Muscle layer of colon (tissue), 2 donors: ENCODE measurements around the gene SCRT2.

ENCODE experiments used
- H3K27ac ChIP-seq: one replicate; pipeline ENCODE4 v1.7.0; 2013; ENCODE audit warnings: low read depth, mild to moderate bottlenecking, low read length, moderate library complexity
- H3K27me3 ChIP-seq, 2 donors: one replicate each; pipeline ENCODE4 v1.7.0; 2013; ENCODE audit warnings: low read length in 2 of 2, mild to moderate bottlenecking in 2 of 2; ENCODE audit not compliant: insufficient read depth in 2 of 2, control insufficient read depth in 1 of 2
- H3K36me3 ChIP-seq: one replicate; pipeline ENCODE4 v1.7.0; 2013; ENCODE audit warnings: mild to moderate bottlenecking, low read length; ENCODE audit not compliant: insufficient read depth
- H3K4me1 ChIP-seq: one replicate; pipeline ENCODE4 v1.7.0; 2013; ENCODE audit warnings: mild to moderate bottlenecking, low read length; ENCODE audit not compliant: insufficient read depth
- H3K4me3 ChIP-seq, 2 donors: one replicate each; pipeline ENCODE4 v1.7.0; 2013; ENCODE audit warnings: low read length in 2 of 2, low read depth in 1 of 2, mild to moderate bottlenecking in 1 of 2, moderate library complexity in 1 of 2
- H3K9ac ChIP-seq: one replicate; pipeline ENCODE4 v1.7.0; 2013; ENCODE audit warnings: low read length
- H3K9me3 ChIP-seq: one replicate; pipeline ENCODE4 v1.7.0; 2013; ENCODE audit warnings: mild to moderate bottlenecking, low read length
- donor health status: abdominal sarcoma.
- donor health status: Adenocarcinoma of cecum.

SCRT2 gene

DNA sequence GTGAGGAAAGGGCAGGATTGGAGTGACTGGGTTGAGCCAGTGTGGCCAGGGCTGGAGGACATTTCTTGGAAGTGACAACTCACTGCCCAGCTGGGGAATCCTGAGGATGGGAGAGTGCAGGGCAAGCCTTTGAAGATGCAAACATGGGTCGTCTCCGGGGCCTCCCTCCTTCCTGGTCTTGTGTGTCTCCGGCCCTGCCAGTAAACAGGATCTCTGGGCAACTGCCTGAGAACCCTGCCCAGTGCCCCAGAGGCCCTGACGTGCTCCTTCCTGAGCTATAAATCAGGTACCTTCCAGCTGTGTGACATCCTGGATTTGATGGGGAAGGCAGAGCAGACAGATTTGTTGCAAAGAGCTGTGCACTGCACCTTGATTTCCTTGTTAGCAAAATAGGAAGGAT, 52.6 kb downstream of the SCRT2 start:
- Histone ChIP-seq H3K27me3 (peaks cover 5% of the 10 kb centered on the region in 2 donors), H3K9ac (no peak overlapping the region), H3K27ac (no peak overlapping the region), H3K4me3 (no peak overlapping the region), H3K36me3 (no peaks in the 10 kb centered on the region), H3K9me3 (peaks cover under 1% of the 10 kb centered on the region), H3K4me1 (no peaks in the 10 kb centered on the region)

DNA sequence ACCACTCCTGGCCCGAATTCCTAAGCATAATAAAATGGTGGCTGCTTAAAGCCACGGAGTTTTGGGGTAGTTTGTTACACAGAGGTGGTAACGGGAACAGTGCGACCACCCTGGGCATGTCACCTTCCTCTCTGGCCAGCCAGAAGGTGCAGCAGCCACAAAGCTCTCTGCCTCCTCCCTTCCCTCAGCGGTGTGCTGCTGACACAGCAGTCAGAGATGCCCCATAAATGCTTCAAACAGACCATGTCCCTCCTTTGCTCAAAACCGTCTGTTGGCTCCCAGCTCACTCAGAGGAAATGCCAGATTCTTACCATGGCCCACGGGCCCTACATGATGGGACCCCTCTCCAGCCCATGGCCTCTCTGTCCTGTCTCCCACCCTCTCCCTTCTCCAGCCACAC, 53.4 kb downstream of the SCRT2 start:
- Histone ChIP-seq H3K9ac (no peak overlapping the region), H3K4me1 (no peaks in the 10 kb centered on the region), H3K36me3 (no peaks in the 10 kb centered on the region), H3K4me3 (no peak overlapping the region), H3K9me3 (peaks cover 8% of the 10 kb centered on the region), H3K27ac (no peak overlapping the region), H3K27me3 (peaks cover 5% of the 10 kb centered on the region in 2 donors)

DNA sequence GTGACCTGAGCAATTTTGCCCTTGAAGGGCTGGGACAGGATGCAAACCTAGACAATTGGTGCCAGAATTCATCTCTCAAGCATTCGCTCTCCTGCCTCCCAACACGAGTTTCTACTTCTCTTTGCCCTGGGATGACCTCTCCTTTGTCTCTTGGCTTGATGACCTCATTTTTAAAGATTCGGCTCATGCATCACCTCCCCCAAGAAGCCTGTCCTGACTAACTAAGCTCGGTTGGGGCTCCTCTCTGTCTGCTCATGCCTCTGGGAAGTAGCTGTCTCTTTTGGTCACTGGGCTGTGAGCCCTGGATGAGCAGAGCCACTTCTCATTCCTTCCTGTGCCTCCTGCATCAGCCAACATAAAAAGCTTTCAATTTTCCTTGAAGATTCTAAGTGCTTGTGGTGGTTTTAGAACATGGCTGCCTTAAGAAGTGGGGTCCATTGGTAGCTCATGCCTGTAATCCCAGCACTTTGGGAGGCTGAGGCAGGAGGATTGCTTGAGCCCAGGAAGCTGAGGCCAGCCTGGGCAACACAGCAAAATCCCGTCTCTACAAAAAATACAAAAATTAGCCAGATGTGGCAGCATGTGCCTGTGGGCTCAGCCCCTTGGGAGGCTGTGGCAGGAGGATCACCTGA, 54.4 kb downstream of the SCRT2 start:
- no peaks in the 10 kb centered on the region for H3K4me1 ChIP-seq
- H3K9ac ChIP-seq, result no peak overlapping the region
- H3K4me3 ChIP-seq, result no peak overlapping the region
- H3K36me3 ChIP-seq, result no peaks in the 10 kb centered on the region
- H3K27me3 ChIP-seq, result peaks cover 5% of the 10 kb centered on the region in 2 donors
- peaks cover 8% of the 10 kb centered on the region for H3K9me3 ChIP-seq
- H3K27ac ChIP-seq, result no peak overlapping the region

DNA sequence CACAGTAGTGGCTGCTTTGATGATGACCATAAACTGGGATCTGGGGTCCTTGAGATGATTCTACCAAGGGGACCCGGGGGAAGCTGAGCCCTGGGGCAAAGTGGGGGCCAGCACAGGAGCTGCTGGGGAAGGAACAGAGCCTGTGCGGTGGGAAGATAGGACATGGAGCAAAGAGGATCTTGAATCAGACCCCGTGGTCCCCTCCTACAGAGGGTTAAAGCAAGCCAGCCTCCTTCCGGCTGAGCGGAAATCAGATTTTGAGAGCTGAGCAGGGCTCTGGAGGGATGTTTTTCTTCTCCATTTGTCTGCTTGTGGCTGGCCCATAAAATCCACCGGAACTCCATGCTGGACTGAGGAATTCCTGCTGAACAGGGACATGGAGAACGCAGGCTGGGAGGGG, 55.4 kb downstream of the SCRT2 start:
- Histone ChIP-seq H3K27ac (no peak overlapping the region), H3K9ac (no peak overlapping the region), H3K4me3 (no peak overlapping the region), H3K36me3 (no peaks in the 10 kb centered on the region), H3K9me3 (peaks cover 8% of the 10 kb centered on the region), H3K4me1 (no peaks in the 10 kb centered on the region), H3K27me3 (peaks cover 5% of the 10 kb centered on the region in 2 donors)

DNA sequence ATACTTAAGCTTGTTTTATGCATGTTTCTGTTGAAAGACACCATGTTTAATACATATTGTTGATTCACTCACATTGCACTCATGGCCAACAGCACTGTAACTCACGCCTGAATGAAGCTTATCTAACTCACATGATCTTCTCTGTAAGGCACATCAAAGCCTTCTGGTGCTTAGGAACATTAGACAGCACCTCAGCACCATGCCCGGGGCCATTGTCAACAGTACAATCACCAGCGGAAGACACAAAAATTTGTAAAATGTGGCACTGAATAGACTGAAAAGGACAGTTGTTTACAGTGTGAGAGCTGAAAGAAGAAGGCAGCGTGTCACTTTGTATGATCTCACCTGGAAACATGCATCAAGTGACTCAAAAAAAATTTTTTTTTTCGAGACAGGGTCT, 56.6 kb downstream of the SCRT2 start:
- H3K4me3 ChIP-seq, result no peak overlapping the region
- H3K9ac ChIP-seq, result no peak overlapping the region
- no peaks in the 10 kb centered on the region for H3K36me3 ChIP-seq
- H3K9me3 ChIP-seq, result peaks cover 8% of the 10 kb centered on the region
- no peak overlapping the region for H3K27ac ChIP-seq
- H3K4me1 ChIP-seq, result no peaks in the 10 kb centered on the region
- H3K27me3 ChIP-seq, result peaks cover 0 to 5% of the 10 kb centered on the region in 2 donors

DNA sequence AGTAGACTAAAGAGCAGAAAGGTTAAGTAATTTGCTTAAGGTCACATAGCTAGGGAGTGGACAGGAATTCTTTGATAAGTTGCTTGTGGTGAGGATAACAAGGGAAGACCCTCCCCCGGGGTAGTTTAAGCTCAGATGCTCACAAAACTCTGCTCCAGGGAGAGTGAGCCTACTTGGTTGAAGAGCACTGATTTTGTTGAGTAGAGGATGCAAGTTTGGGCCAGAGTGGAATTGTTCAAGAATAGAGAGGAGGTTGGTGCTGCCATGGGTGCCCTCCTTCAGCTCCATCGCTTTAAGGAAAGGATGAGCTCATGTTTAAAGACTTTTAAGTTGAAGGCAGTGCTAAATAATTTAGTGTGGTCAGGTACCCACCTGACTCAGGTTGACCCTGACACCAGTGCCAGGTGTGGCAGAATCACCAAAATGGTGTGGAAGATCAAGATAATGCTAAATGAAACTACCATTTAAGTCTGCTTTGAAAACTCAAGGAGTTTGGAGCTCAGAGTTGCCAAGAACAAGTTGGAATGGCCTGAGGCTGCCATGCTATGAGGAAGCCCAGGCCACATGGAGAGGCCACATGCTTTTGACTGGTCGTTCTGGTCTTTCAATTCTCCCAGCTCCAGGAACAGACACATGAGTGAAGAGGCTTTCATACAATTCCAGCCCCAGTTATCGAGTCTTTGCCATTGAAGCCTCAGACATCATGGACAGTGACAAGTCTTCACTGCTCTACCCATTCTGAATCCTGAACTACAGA, 57.5 kb downstream of the SCRT2 start:
- Histone ChIP-seq H3K4me1 (no peaks in the 10 kb centered on the region), H3K36me3 (no peaks in the 10 kb centered on the region), H3K9ac (no peak overlapping the region), H3K27ac (no peak overlapping the region), H3K4me3 (no peak overlapping the region), H3K27me3 (peaks cover 0 to 5% of the 10 kb centered on the region in 2 donors), H3K9me3 (peaks cover 8% of the 10 kb centered on the region)

DNA sequence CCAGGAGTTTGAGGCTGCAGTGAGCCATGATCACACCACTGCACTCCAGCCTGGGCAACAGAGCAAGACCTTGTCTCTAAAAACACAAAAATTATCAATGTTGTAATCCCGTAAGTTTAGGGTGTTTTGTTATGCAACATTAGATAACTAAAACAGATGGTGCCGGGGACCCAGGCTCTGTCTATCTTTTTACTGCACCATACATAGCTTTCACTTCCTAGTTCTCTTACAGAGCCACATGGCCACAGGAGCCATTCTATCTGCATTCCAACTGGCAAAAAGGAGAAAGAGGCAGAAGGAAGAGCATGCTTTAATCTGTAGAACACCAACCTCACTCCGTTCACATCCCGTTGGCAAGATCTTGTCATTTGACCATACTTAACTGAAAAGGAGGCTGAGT, 60.1 kb downstream of the SCRT2 start:
- H3K27ac ChIP-seq, result no peak overlapping the region
- H3K4me3 ChIP-seq, result no peak overlapping the region
- no peaks in the 10 kb centered on the region for H3K36me3 ChIP-seq
- H3K27me3 ChIP-seq, result peaks cover 18 to 20% of the 10 kb centered on the region in 2 donors
- peaks cover 8% of the 10 kb centered on the region for H3K9me3 ChIP-seq
- H3K4me1 ChIP-seq, result no peaks in the 10 kb centered on the region
- no peak overlapping the region for H3K9ac ChIP-seq

DNA sequence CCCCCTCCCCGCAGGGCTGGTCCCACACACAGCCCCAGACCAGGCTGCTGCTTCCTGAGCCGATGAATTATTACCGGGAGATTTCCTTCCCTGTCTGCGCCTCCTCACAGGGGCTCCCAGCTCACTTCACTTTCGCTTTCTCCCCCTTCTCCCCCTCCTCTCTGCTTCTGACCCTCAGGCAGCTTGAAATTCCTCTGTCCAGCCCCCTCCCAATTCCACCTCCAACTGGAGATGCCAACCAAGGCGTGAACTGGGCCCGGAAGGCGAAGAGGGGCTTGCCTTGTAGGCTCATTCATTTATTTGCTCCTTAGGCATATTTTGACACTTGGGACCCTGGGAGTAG, 63.8 kb downstream of the SCRT2 start:
- no peaks in the 10 kb centered on the region for H3K4me1 ChIP-seq
- peaks cover 20 to 41% of the 10 kb centered on the region in 2 donors for H3K27me3 ChIP-seq
- H3K9me3 ChIP-seq, result no peaks in the 10 kb centered on the region
- no peak overlapping the region for H3K9ac ChIP-seq
- H3K4me3 ChIP-seq, result no peak overlapping the region
- H3K36me3 ChIP-seq, result no peaks in the 10 kb centered on the region
- H3K27ac ChIP-seq, result no peak overlapping the region
